Measurements from ENCODE around the gene HLA-DPB1.
"Not testable (repeated sequence)": the region's sequence is repeated elsewhere in the genome, so short reads cannot be mapped to it uniquely, and the experiment has no call there.

Gene HLA-DPB1

GRCh38 chr6:33072508-33073100, 3.2 kb upstream of the HLA-DPB1 start:
- no peak for ATAC-seq

GRCh38 chr6:33073431-33073871, 2.3 kb upstream of the HLA-DPB1 start, which contains the start of gene HLA-DPA1:
Gene HLA-DPA1 (minus strand): TSS chr6:33073649.
- ATAC-seq = peak; percentile 70

GRCh38 chr6:33075208-33075567, 602 bp upstream of the HLA-DPB1 start:
- no peak for ATAC-seq

GRCh38 chr6:33076406-33076934, 680 bp downstream of the HLA-DPB1 start:
- ATAC-seq = no peak

- no peak for ATAC-seq
These were observed 2.1 kb downstream of the HLA-DPB1 start for GRCh38 chr6:33077908-33078307.

GRCh38 chr6:33078442-33078841, 2.7 kb downstream of the HLA-DPB1 start:
- ATAC-seq = no peak

- ATAC-seq = no peak
These were observed 3.2 kb downstream of the HLA-DPB1 start for GRCh38 chr6:33078919-33079521.

GRCh38 chr6:33079580-33079979, 3.8 kb downstream of the HLA-DPB1 start:
- no peak for ATAC-seq

- no peak for ATAC-seq
These were observed 4.6 kb downstream of the HLA-DPB1 start for GRCh38 chr6:33080127-33081089.

GRCh38 chr6:33081098-33081824, 5.5 kb downstream of the HLA-DPB1 start:
- ATAC-seq = no peak

- ATAC-seq = peak in 1 of 2 donors; percentile 31
These were observed 6.9 kb downstream of the HLA-DPB1 start for GRCh38 chr6:33082702-33083101.

GRCh38 chr6:33085627-33086026, 9.8 kb downstream of the HLA-DPB1 start:
- no peak for ATAC-seq

- no peak for ATAC-seq
These were observed 12.6 kb downstream of the HLA-DPB1 start for GRCh38 chr6:33088258-33088930.

GRCh38 chr6:33088931-33089620, 13.3 kb downstream of the HLA-DPB1 start:
- no peak for ATAC-seq

- peak; percentile 65 to 79 for ATAC-seq
These were observed 16.2 kb downstream of the HLA-DPB1 start for GRCh38 chr6:33091957-33092356.

GRCh38 chr6:33092385-33092784, 16.6 kb downstream of the HLA-DPB1 start:
- ATAC-seq = no peak

GRCh38 chr6:33093855-33094254, 18.1 kb downstream of the HLA-DPB1 start:
- ATAC-seq = no peak

- no peak for ATAC-seq
These were observed 19.9 kb downstream of the HLA-DPB1 start for GRCh38 chr6:33095681-33096080.

- not testable (repeated sequence) for ATAC-seq
These were observed 25.4 kb downstream of the HLA-DPB1 start for GRCh38 chr6:33101121-33101737.

- ATAC-seq = no peak
These were observed 28.0 kb downstream of the HLA-DPB1 start for GRCh38 chr6:33103776-33104175.

GRCh38 chr6:33104887-33105286, 29.1 kb downstream of the HLA-DPB1 start:
- no peak for ATAC-seq

Data from activated CD4-positive, CD25-positive, alpha-beta regulatory T cell treated with anti-CD3 and anti-CD28 coated beads, Interleukin-2, amount 50 U/mL, for 24 hours (primary cell).